HG03103 (cell line): Measurements from ENCODE around the gene KMT2A.

Source experiments
- ATAC-seq: cut with Tn5 transposase; IDR thresholded peaks from one replicate; pipeline ENCODE4 v1.9.1; 2021; ENCODE audit warnings: low read depth; ENCODE audit not compliant: unreplicated experiment

The KMT2A gene

DNA sequence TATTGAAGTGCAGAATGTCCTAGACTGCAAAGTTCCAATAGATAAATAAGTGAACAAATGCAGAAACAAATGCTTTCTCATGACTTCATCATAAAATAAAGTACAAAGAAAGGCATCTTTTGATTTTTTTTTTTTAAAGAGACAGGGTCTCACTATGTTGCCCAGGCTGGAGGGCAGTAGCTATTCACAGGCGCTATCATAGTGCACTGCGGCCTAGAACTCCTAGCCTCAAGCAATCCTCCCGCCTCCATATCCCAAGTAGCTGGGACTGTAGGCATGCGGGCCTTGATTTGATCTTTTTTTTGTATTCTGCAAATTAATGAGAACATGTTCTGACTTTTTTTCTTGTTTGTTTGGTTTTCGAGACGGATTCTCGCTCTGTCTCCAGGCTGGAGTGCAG, 138.3 kb downstream of the KMT2A start:
- ATAC-seq: no peak
